Upper lobe of left lung (tissue), 6 donors: ENCODE data around the gene TRPM7. TPM values are rescaled to one million over a fixed set of nuclear protein-coding genes. Genes with fewer than 3 reads are reported as not detected.

Source experiments
- ATAC-seq, 2 donors: fragments of 200-7000 bp; cut with Tn5 transposase; one replicate each; pipeline ENCODE4 v1.9.1; 2022; ENCODE audit warnings: mild to moderate bottlenecking in 2 of 2, moderate library complexity in 2 of 2; ENCODE audit not compliant: low FRiP score in 2 of 2
- DNase-seq, 2 donors: peaks; one replicate each; pipeline ENCODE4 v3.0.0-alpha.2; 2019 to 2020
- H3K27ac ChIP-seq, 4 donors: fragments of 200-600 bp; sonication (generic); one replicate each; pipeline ENCODE4 v1.5.1; 2016 to 2019
- H3K27me3 ChIP-seq, 4 donors: fragments of 200-600 bp; sonication (generic); one replicate each; pipeline ENCODE4 v1.5.1; 2017 to 2019
- H3K36me3 ChIP-seq, 4 donors: fragments of 200-600 bp; sonication (generic); one replicate each; pipeline ENCODE4 v1.5.1; 2016 to 2019
- H3K4me1 ChIP-seq, 4 donors: fragments of 200-600 bp; sonication (generic); one replicate each; pipeline ENCODE4 v1.5.1; 2018 to 2019
- H3K4me3 ChIP-seq, 4 donors: fragments of 200-600 bp; sonication (generic); one replicate each; pipeline ENCODE4 v1.5.1; 2017 to 2019; ENCODE audit warnings: mild to moderate bottlenecking in 2 of 4, moderate library complexity in 1 of 4
- H3K9me3 ChIP-seq, 4 donors: fragments of 200-600 bp; sonication (generic); one replicate each; pipeline ENCODE4 v1.5.1; 2018 to 2019
- EP300 ChIP-seq, 4 donors: sonication (generic); formaldehyde crosslinking; IDR thresholded peaks; one replicate each; pipeline ENCODE4 v1.5.1; 2017; ENCODE audit warnings: antibody characterized with exemption in 4 of 4, control low read depth in 2 of 4
- POLR2A ChIP-seq, 4 donors: fragments of 450-650 bp; IDR thresholded peaks; one replicate each; pipeline ENCODE4 v1.5.1; 2016 to 2017; ENCODE audit warnings: antibody characterized with exemption in 4 of 4, mild to moderate bottlenecking in 2 of 4
- POLR2AphosphoS5 ChIP-seq, 2 donors: sonication (generic); formaldehyde crosslinking; IDR thresholded peaks; one replicate each; pipeline ENCODE4 v1.5.1; 2017; ENCODE audit warnings: antibody characterized with exemption in 2 of 2
- WGBS, 2 donors: methylation state at CpG; one replicate each; pipeline ENCODE4 v1.1.5; 2017 to 2018; 5-methylcytosine and 5-hydroxymethylcytosine counted together
- total RNA-seq, 6 donors: library from RNA; depleted of rRNA in 4 of 6; stranded (reverse); fragments of >200 nt in 4 of 6; gene quantifications; one replicate each; pipeline versions ENCODE4 v1.1.0 to v1.2.1, GENCODE V29; 2016 to 2021
- TF ChIP-seq, protein P1 (sequence below), 6 experiments: fragments of 450-650 bp in 4 of 6; fragments of 200-600 bp in 2 of 6; sonication (generic) in 2 of 6; IDR thresholded peaks; one replicate each; pipeline ENCODE4 v1.5.1; 2016 to 2019; ENCODE audit warnings: antibody characterized with exemption in 6 of 6
- donor health status: DM: no; HTN: no; CAD: no; lungs with moderate emphysema.
- donor health status: DM: no; HTN: yes; CAD: no; lungs with severe emphysema.

Gene TRPM7
- total RNA-seq, 6 donors from 2014 or later: 31.4 to 74.3 (median 37.3) TPM

GRCh38 chr15:50712018-50712417 lies 25.4 kb upstream of the TRPM7 start:
- DNase-seq: no peak
- peaks cover 0 to 36% (median 6%) of the 10 kb centered on the region in 4 donors for H3K36me3 ChIP-seq
- TF ChIP-seq POLR2A (IDR thresholded peaks at IDR 0.05): no peak
- TF ChIP-seq EP300 (IDR thresholded peaks at IDR 0.05): no peak
- no peak for TF ChIP-seq POLR2AphosphoS5 (IDR thresholded peaks at IDR 0.05)
- TF ChIP-seq, protein P1, sequence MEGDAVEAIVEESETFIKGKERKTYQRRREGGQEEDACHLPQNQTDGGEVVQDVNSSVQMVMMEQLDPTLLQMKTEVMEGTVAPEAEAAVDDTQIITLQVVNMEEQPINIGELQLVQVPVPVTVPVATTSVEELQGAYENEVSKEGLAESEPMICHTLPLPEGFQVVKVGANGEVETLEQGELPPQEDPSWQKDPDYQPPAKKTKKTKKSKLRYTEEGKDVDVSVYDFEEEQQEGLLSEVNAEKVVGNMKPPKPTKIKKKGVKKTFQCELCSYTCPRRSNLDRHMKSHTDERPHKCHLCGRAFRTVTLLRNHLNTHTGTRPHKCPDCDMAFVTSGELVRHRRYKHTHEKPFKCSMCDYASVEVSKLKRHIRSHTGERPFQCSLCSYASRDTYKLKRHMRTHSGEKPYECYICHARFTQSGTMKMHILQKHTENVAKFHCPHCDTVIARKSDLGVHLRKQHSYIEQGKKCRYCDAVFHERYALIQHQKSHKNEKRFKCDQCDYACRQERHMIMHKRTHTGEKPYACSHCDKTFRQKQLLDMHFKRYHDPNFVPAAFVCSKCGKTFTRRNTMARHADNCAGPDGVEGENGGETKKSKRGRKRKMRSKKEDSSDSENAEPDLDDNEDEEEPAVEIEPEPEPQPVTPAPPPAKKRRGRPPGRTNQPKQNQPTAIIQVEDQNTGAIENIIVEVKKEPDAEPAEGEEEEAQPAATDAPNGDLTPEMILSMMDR (IDR thresholded peaks at IDR 0.05): no peak
- H3K27ac ChIP-seq: no peak overlapping the region
- H3K27me3 ChIP-seq: no peaks in the 10 kb centered on the region
- ATAC-seq: no peak
- no peak overlapping the region for H3K4me3 ChIP-seq
- H3K9me3 ChIP-seq: no peaks in the 10 kb centered on the region
- peaks cover 0 to under 1% (median 0%) of the 10 kb centered on the region in 4 donors for H3K4me1 ChIP-seq
- 97 to 100% methylated on average over 3 of the region's 3 CpGs for WGBS, 2 donors

GRCh38 chr15:50710585-50710984 lies 24.0 kb upstream of the TRPM7 start:
- H3K36me3 ChIP-seq: peaks cover 0 to 44% (median 5%) of the 10 kb centered on the region in 4 donors
- TF ChIP-seq EP300 (IDR thresholded peaks at IDR 0.05) (no peak), POLR2A (IDR thresholded peaks at IDR 0.05) (no peak), POLR2AphosphoS5 (IDR thresholded peaks at IDR 0.05) (no peak)
- TF ChIP-seq, protein P1 (IDR thresholded peaks at IDR 0.05): no peak
- ATAC-seq: no peak

GRCh38 chr15:50707878-50708427 lies 21.4 kb upstream of the TRPM7 start:
- ATAC-seq: no peak
- TF ChIP-seq POLR2A (IDR thresholded peaks at IDR 0.05) (no peak), EP300 (IDR thresholded peaks at IDR 0.05) (no peak), POLR2AphosphoS5 (IDR thresholded peaks at IDR 0.05) (no peak)
- TF ChIP-seq, protein P1 (IDR thresholded peaks at IDR 0.05): no peak
- no peaks in the 10 kb centered on the region for H3K4me1 ChIP-seq
- 93 to 94% methylated on average over 3 of the region's 3 CpGs for WGBS, 2 donors
- no peak overlapping the region for H3K4me3 ChIP-seq
- no peaks in the 10 kb centered on the region for H3K27me3 ChIP-seq
- DNase-seq: no peak
- H3K36me3 ChIP-seq: peaks cover 0 to 41% (median 7%) of the 10 kb centered on the region in 4 donors
- H3K9me3 ChIP-seq: no peaks in the 10 kb centered on the region
- H3K27ac ChIP-seq: no peak overlapping the region

More at GRCh38 chr15:50710585-50710984, 24.0 kb upstream of the TRPM7 start:
- Histone ChIP-seq H3K27ac (no peak overlapping the region), H3K27me3 (no peaks in the 10 kb centered on the region), H3K4me3 (no peak overlapping the region), H3K9me3 (no peaks in the 10 kb centered on the region), H3K4me1 (no peaks in the 10 kb centered on the region)
- no peak for DNase-seq

DNA sequence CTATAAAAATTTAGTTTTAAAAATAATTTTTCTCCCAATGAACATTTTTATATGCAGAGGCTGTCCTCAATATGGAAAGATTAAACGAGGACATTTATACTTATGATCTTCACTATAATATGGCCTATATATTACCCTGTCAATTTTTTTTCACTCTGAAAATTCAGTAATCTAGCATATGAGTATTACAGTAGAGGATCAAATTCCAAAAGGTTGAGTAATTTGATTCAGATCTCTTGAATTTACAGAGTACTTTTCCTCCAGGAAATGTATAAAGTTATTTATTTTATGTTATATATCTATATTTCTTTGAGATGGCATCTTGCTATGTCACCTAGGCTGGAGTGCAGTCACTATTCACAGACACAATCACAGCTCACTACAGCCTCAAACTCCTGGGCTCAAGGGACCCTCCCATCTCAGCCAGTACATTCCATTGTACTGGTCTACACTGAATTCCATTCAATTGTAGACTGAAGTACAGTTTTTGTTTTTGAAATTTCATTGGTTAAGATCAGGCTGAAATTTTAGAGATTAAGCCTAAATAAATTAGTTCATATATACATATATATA lies 16.3 kb upstream of the TRPM7 start:
- TF ChIP-seq POLR2AphosphoS5 (IDR thresholded peaks at IDR 0.05): no peak
- TF ChIP-seq, protein P1 (IDR thresholded peaks at IDR 0.05): no peak
- no peak for TF ChIP-seq EP300 (IDR thresholded peaks at IDR 0.05)
- no peak for TF ChIP-seq POLR2A (IDR thresholded peaks at IDR 0.05)
- ATAC-seq (no peak), DNase-seq (no peak)
- Histone ChIP-seq H3K27me3 (no peaks in the 10 kb centered on the region), H3K27ac (no peak overlapping the region), H3K4me3 (no peak overlapping the region), H3K9me3 (no peaks in the 10 kb centered on the region), H3K36me3 (peaks cover 0 to 20% (median 6%) of the 10 kb centered on the region in 4 donors), H3K4me1 (no peaks in the 10 kb centered on the region)
- WGBS, 2 donors: 91 to 93% methylated on average over 1 of the region's 1 CpG

- WGBS, 2 donors: 86 to 96% methylated on average over 8 of the region's 8 CpGs
- ATAC-seq (no peak), DNase-seq (no peak)
These were observed 11.5 kb upstream of the TRPM7 start for GRCh38 chr15:50698101-50698500.

More at GRCh38 chr15:50698101-50698500, 11.5 kb upstream of the TRPM7 start:
- Histone ChIP-seq H3K27me3 (no peaks in the 10 kb centered on the region), H3K27ac (no peak overlapping the region), H3K4me1 (no peaks in the 10 kb centered on the region), H3K9me3 (no peaks in the 10 kb centered on the region), H3K4me3 (no peak overlapping the region), H3K36me3 (no peaks in the 10 kb centered on the region)
- TF ChIP-seq EP300 (IDR thresholded peaks at IDR 0.05) (no peak), POLR2AphosphoS5 (IDR thresholded peaks at IDR 0.05) (no peak), POLR2A (IDR thresholded peaks at IDR 0.05) (no peak)
- TF ChIP-seq, protein P1 (IDR thresholded peaks at IDR 0.05): no peak
